Osteocyte (in vitro differentiated cells): ENCODE results near the gene TSPAN18. TPM values are rescaled to one million over a fixed set of nuclear protein-coding genes. Genes with fewer than 3 reads are reported as not detected.

ENCODE experiments used
- DNase-seq: peaks from one replicate; pipeline ENCODE4 v3.0.0; 2021; ENCODE audit warnings: mixed read lengths; ENCODE audit not compliant: unreplicated experiment; ENCODE audit errors: extremely low spot score
- H3K27ac Mint-ChIP-seq: one replicate; pipeline ENCODE4 v1.8.0; 2021; ENCODE audit warnings: mild to moderate bottlenecking, mixed read lengths; ENCODE audit not compliant: unreplicated experiment
- H3K27me3 Mint-ChIP-seq: one replicate; pipeline ENCODE4 v1.8.0; 2021; ENCODE audit warnings: mixed read lengths; ENCODE audit not compliant: unreplicated experiment
- H3K36me3 Mint-ChIP-seq: one replicate; pipeline ENCODE4 v1.8.0; 2021; ENCODE audit warnings: mixed read lengths; ENCODE audit not compliant: unreplicated experiment
- H3K4me1 Mint-ChIP-seq: one replicate; pipeline ENCODE4 v1.8.0; 2021; ENCODE audit warnings: mixed read lengths; ENCODE audit not compliant: unreplicated experiment
- H3K4me3 Mint-ChIP-seq: one replicate; pipeline ENCODE4 v1.8.0; 2021; ENCODE audit warnings: mild to moderate bottlenecking, moderate library complexity, mixed read lengths; ENCODE audit not compliant: unreplicated experiment
- H3K9me3 Mint-ChIP-seq: one replicate; pipeline ENCODE4 v1.8.0; 2021; ENCODE audit warnings: mixed read lengths; ENCODE audit not compliant: unreplicated experiment
- total RNA-seq: library from RNA; stranded (reverse); gene quantifications from 2 replicates; pipeline ENCODE4 v1.2.1, GENCODE V29; 2021
- TF ChIP-seq, protein P1 (sequence below): fragments of 200-600 bp; sonication (generic); IDR thresholded peaks from 2 replicates; pipeline ENCODE4 v1.5.0; 2021; ENCODE audit warnings: antibody characterized with exemption, mild to moderate bottlenecking, moderate library complexity

TSPAN18 gene
- total RNA-seq, 1 donor from 2014 or later, result 13.4 TPM

DNA sequence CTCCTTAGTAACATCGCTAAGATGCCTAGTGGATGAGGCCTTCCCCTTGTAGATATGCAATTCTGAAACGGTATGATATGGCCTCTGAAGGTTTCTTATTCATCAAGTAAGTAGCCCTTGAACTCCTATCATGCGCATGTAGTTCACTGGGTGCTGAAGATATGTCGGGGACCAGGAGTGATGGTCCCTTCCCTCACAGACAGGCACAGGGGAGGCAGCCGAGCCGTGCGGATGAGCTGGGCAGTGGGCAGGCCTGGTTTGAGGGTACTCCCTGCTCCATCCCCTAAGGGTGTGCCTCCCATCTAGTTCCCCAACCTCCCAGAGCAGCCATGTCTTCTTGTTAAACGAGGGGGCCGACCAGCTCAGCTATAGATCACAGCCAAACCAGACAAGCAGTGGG is 183.8 kb downstream of the TSPAN18 start:
- Mint-ChIP-seq H3K4me3 (no peak overlapping the region), H3K4me1 (peaks cover 3% of the 10 kb centered on the region), H3K9me3 (no peaks in the 10 kb centered on the region), H3K27ac (no peak overlapping the region), H3K36me3 (no peaks in the 10 kb centered on the region), H3K27me3 (no peaks in the 10 kb centered on the region)
- no peak for DNase-seq
- TF ChIP-seq, protein P1, sequence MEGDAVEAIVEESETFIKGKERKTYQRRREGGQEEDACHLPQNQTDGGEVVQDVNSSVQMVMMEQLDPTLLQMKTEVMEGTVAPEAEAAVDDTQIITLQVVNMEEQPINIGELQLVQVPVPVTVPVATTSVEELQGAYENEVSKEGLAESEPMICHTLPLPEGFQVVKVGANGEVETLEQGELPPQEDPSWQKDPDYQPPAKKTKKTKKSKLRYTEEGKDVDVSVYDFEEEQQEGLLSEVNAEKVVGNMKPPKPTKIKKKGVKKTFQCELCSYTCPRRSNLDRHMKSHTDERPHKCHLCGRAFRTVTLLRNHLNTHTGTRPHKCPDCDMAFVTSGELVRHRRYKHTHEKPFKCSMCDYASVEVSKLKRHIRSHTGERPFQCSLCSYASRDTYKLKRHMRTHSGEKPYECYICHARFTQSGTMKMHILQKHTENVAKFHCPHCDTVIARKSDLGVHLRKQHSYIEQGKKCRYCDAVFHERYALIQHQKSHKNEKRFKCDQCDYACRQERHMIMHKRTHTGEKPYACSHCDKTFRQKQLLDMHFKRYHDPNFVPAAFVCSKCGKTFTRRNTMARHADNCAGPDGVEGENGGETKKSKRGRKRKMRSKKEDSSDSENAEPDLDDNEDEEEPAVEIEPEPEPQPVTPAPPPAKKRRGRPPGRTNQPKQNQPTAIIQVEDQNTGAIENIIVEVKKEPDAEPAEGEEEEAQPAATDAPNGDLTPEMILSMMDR, result no peak

DNA sequence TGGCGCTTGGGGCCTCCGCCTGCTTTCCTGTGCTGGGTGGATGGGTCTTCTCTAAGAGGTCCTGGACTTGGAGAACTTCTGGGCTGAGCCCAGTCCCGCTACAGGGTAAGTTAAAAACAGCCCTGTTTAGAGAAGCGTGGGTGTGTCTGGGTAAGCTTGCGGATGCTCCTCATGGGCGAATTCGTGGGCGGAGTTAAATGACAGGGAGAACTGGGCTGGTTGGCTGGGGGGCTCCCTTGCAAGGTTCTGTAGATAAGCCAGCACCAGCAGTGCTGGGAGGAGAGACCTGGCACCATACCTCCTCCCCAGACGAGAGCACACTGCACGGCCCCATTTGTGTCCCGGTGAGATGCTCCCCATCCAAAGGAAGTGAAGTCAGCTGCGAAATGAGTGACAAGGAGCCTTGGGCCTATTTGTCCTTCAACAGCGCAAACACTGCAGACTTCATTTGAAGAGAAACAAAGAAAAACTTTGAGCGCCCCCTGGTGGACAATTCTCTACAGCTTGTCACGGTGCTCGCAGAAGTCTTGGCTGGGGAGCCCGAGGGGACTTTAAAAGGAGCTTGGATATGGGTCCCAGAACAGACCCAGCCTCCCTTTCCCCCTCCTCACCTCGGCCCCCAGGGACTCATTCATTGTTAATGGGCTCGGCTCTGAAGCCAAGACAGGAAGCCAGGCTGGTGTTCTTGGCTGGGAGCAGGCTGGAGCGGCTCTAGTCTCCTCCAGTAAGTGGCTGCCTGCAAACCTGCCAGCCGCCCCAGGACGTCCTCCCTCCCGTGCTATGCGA is 184.5 kb downstream of the TSPAN18 start:
- Mint-ChIP-seq H3K4me1 (peaks cover 3% of the 10 kb centered on the region), H3K9me3 (no peaks in the 10 kb centered on the region), H3K36me3 (no peaks in the 10 kb centered on the region), H3K27me3 (no peaks in the 10 kb centered on the region), H3K27ac (no peak overlapping the region), H3K4me3 (no peak overlapping the region)
- DNase-seq, result peak; percentile 93
- TF ChIP-seq, protein P1, result peak; percentile 89

DNA sequence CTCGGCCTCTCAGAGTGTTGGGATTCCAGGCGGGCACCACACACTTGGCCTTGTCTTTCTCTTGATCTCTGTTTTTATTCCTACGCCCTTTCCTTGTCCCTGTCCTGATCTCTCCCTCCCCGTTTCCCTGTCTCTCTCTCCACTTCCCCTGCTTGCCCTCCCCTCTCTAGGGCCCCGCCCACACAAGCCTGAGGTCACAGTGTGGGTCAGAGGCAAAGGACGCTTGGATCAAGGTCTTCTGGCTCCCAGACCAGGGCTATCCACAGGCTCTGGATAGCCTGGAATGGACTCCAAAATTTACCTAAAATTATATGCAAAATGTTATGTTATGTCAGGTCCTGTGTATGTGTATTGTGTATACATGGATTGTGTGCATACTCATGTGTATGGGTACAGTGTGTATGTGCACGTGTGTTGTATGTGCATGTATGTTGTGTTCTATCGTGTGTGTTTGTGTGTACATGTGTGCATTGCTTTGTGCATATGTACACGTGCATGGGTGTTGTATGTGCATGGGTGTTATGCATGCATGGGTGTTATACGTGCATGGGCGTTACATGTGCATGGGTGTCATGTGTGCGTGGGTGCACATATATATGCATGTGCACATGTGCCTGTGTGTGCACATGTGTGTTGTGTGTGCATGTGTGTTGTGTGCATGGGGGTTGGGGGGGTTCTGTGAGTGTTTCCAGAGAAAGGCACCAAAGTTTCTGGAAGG is 185.7 kb downstream of the TSPAN18 start:
- DNase-seq, result no peak
- peaks cover 3% of the 10 kb centered on the region for H3K4me1 Mint-ChIP-seq
- H3K27me3 Mint-ChIP-seq, result no peaks in the 10 kb centered on the region
- H3K36me3 Mint-ChIP-seq, result no peaks in the 10 kb centered on the region
- H3K9me3 Mint-ChIP-seq, result no peaks in the 10 kb centered on the region
- TF ChIP-seq, protein P1, result no peak
- no peak overlapping the region for H3K4me3 Mint-ChIP-seq
- no peak overlapping the region for H3K27ac Mint-ChIP-seq

DNA sequence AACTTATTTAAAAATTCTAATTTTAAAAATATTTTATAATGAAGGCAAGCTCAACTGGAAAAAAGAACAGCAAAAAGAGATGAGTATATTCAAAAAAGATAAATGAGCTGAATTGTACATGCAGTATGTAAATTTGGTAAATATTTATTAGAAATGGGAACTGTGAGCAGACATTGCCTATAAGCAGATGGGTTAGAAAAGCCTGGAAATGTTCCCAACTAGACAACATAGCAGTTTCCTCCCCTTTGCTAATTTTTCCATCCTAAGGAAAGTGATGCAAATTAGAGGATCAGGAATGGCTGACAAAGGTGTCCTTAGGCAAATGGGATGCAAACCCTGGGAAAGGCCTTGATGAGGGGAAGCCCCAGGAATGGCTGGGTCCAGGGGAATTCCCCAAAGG is 186.7 kb downstream of the TSPAN18 start:
- no peak for DNase-seq
- Mint-ChIP-seq H3K9me3 (no peaks in the 10 kb centered on the region), H3K27ac (no peak overlapping the region), H3K4me3 (no peak overlapping the region), H3K36me3 (no peaks in the 10 kb centered on the region), H3K4me1 (peaks cover 3% of the 10 kb centered on the region), H3K27me3 (no peaks in the 10 kb centered on the region)
- TF ChIP-seq, protein P1, result no peak

DNA sequence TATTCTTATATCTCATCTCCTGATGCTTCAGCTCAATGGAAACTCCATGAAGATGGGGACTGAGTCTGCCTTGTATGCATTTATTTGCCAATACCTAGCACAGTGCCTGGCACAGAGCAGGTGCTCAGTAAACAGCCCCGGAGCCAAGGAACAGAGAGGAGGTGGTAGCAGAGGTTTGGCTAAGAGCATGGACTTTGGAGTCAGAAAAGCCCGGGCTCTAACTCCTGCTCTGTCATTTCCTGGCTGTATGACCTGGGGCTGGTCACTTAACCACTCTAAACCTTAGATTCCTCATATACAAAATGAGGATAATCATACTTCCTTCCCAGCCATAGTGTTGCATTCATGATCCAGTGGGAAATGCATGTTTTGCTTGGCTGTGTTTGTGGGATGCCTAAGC is 187.3 kb downstream of the TSPAN18 start:
- H3K9me3 Mint-ChIP-seq, result no peaks in the 10 kb centered on the region
- peaks cover 3% of the 10 kb centered on the region for H3K4me1 Mint-ChIP-seq
- no peak overlapping the region for H3K4me3 Mint-ChIP-seq
- no peaks in the 10 kb centered on the region for H3K36me3 Mint-ChIP-seq
- DNase-seq, result no peak
- TF ChIP-seq, protein P1, result no peak
- no peak overlapping the region for H3K27ac Mint-ChIP-seq
- no peaks in the 10 kb centered on the region for H3K27me3 Mint-ChIP-seq
